GM10847 (cell line): ENCODE results near the gene AGT.

ENCODE experiments used
- POLR2A ChIP-seq: IDR thresholded peaks from 2 replicates; pipeline ENCODE4 v1.6.1; 2011; ENCODE audit not compliant: insufficient read length; ENCODE audit errors: extremely low read depth

The AGT gene

DNA sequence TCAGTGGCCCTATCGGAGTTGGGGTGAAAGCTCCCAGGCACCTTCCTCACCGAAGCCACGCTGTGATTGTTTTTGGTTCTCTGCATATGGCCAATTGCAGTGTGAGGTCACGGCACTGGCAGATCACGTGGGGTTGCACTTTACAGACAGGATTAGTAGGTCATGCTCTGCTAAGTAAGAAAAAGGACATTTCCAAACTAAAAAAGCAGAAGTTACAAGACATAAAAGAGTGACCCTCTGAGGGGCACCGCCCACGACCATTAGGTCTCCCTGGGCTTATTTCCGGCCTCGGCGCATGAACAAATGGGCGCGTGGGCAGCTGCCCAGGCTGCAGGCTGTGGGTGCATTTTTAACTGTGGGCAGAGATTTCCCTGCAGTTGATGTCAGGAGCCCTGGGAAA lies 35.2 kb upstream of the AGT start:
- TF ChIP-seq POLR2A, result no peak

DNA sequence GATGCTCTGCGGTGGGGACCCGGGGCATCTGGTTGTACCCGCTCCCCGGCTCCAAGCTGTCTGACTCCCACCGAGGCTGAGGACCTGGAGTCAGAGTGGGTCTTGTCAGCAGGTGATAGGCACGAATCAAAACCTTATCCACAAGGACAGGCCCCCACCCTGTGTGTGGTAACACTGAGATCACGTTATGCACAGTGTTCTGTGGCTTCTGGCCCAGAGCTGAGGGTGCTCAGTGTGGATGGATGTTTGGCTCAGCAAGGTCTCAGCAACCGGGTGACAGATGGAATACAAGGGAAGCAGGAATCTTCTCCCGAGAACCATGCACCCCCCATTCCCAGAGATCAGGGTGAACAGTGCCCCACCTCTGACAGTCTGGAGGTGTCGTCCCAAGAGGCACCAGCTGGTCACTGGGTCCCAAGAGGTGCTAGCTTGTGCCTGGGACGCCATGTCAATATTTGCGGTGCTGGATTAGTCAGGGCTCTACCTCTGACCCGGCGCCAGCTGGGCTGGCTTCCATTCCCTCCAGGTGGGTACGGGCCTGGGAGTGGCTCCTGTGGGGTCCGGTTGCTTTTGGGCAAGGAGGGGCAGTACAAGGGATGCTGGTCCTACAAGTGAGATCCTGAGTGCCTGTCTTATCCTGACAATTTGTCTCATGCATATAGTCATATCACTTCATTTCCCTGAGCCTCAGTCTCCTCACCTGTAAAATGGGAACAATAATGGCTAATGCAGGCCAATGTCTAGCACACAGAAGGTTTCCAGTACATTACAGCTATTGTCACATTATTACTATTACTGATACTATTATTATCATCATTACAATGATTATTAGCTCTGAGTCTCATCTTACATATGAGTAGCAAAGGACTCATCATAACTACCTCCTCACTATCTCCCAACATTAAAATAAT lies 34.2 kb upstream of the AGT start:
- TF ChIP-seq POLR2A, result no peak

DNA sequence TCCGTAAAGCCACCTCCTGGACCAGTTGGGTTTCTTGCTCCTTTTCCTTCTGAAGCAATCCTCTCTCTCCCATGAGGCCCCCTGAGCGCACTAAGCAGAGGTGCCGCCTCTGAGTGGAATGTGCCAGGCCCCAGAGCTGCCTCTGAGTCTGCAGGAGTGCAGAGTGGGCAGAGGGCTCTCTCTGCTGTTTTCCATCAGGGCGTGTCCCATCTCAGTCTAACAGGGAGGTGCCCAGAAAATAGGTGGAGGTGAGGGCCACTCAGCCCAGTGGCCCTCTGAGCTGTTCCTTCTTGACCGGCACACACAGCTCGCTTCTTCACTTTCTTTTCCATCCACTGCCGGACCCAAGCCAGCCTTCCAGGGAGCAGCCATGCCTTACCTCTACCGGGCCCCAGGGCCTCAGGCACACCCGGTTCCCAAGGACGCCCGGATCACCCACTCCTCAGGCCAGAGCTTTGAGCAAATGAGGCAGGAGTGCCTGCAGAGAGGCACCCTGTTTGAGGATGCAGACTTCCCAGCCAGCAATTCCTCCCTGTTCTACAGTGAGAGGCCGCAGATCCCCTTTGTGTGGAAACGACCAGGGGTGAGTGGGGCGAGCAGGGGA lies 33.3 kb upstream of the AGT start, which contains the start of gene CAPN9:
CAPN9 (plus strand) TSS at position 262 of the 604 bp plus-strand sequence; CDS start at position 371, 109 bp downstream.
- no peak for TF ChIP-seq POLR2A

DNA sequence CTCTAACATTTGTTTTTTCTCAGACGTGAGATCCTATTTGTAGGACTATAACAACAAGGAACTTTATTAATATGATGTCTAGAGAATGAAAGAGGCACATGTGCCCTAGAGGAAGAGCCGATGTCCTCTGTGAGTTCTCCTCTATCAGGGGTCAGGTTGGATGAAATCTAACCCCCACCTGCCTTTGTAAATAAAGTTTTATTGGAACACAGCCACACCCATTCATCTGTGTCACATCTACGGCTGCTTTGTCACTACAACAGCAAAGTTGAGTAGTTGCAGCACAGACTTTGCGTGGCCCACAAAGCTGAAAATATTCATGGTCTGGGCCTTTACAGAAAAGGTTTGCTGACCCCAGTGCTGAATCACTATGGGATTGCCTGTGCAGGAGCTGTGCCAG lies 32.7 kb upstream of the AGT start:
- no peak for TF ChIP-seq POLR2A

DNA sequence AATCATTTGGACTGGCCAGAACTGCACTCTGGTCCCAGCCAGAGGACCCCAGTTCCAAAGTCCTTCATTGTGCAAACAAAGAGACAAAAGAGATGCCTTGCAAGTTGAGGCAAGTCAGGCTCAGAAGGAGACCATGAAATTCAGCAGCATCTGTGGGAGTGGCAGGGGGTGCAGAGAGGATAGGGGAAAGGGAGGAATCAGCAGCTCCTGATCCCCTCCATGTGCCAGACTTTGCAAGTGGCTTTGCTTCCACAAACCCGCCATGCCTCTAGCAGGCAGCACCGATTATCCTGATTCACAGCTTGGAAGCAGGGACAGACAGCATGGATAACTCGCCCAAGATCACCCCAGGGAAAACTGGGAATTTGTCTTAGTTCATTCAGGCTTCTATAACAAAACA lies 31.1 kb upstream of the AGT start:
- TF ChIP-seq POLR2A, result no peak

DNA sequence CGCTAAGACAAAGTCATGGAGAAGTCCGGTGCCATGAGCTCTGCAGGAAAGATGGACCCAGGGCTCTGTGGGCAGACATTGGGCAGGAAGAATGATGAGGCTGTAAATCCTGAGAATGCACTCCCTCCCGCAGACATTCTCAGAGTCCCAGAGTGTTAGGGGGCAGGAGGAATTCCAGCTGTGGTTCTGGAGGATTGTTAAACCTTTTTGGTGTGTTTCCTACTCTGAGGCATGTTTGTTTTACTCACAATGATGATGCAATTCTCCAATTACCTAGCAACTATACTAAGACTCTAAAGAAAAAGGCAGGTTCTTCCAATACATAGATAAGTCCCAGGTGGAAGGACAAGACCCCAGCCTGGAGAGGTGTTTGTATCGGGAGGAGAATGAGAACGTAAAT lies 30.5 kb upstream of the AGT start:
- no peak for TF ChIP-seq POLR2A

DNA sequence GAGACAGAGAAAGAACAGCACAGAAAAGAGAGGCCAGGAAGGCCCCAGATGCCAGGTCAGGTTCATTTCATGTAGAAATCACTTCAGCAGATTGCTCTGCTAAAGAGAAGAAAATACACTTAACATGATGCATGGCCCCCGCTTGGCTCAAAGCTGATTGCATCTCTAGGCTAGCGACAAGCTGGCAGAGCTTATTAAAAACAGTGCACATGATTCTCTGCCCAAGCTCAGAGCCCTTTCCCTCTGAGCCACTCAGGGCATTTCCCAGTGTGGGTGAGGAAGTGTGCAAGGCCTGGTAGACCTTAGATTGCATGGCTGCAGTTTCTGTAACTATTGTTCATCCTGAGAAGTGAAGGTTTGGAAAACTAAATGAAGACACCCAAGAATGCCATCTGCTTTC lies 30.0 kb upstream of the AGT start:
- TF ChIP-seq POLR2A, result no peak

DNA sequence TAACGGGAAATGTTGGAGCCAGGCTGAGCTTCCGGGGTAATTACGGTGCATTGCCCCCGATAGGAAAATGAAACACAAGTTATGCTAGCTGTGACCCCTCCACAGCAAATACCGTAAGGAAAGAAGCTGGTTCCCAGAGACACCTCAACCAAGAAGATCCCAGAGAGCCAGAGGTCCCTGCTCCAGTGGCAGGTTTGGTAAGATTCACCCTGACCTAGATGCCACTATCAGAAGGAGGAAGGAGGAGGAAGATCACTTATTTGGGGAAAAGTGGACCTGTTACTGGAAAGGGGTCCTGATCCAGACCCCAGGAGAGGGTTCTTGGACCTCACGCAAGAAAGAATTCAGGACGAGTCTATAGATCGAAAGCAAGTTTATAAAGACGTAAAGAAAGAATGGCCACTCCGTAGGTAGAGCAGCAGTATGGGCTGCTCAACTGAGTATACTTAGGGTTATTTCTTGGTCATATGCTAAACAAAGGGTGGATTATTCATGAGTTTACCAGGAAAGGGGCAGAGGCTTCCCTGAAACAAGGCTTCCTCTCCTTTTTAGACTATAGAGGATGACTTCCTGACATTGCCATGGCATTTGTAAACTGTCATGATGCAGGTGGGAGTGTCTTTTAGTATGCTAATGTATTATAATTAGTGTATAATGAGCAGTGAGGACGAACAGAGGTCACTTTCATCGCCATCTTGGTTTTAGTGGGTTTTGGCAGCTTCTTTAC lies 25.8 kb upstream of the AGT start:
- TF ChIP-seq POLR2A, result no peak

DNA sequence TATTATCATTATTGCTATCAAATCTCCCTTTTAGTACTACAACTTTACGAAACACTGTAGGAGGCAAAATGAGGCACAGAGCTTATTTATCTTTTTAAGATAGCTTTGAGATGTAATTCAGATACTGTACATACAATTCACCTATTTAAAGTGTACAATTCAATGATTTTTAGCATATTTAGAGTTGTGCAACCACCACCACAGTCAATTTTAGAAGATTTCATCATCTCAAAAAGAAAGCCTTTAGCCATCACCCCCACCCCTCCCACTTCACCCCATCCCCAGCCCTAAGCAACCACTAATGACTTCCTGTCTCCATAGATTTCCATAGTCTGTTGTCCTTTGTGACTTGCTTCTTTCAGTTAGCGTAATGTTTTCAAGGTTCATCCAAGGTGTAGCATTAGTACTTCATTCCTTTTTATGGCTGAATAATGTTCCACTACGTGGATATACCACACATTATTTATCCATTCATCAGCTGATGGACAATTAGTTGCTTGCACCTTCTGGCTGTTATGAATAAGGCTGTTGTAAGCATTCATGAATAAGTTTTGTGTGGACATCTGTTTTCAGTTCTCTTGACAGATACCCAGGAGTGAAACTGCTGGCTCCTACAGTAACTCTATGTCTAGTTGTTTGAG lies 23.8 kb upstream of the AGT start:
- TF ChIP-seq POLR2A, result no peak

DNA sequence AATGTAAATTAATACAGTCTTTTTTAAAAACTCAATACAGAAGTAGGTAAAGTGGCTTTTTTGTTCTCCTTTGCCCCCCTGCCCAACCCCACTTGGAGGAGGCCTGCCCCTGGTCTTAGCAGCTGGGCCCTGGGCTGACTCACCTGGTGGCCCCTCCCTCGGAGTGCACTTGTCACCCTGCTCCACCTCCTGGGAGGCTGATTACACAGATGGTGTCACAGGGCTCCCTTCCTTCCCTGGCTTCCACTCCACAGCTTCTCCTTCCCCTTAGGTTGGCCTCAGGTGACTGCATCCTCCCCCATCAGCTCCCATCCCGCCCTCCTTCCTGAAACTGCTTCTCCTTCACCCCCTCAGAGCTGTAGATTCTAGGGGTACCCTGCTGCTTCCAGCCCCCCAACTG lies 21.5 kb upstream of the AGT start:
- no peak for TF ChIP-seq POLR2A

DNA sequence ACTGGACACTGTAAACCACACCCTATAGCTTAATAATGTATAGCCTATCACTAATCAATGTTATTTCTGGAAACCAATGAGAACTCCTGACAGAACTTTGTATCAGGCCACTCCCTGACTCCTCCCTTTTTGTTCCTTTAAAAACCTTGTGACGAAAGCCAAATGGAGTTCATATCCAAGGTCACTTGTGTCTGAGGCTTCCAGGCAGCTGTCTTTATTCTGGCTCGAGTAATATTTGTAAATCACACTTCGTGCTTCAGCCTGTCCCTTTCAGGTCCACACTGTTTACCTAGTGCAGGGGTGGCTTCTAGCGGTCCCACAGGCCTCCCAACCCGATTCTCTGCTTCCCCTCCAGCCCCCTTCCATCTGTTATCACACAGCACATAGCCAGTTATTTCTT lies 17.1 kb upstream of the AGT start:
- no peak for TF ChIP-seq POLR2A

DNA sequence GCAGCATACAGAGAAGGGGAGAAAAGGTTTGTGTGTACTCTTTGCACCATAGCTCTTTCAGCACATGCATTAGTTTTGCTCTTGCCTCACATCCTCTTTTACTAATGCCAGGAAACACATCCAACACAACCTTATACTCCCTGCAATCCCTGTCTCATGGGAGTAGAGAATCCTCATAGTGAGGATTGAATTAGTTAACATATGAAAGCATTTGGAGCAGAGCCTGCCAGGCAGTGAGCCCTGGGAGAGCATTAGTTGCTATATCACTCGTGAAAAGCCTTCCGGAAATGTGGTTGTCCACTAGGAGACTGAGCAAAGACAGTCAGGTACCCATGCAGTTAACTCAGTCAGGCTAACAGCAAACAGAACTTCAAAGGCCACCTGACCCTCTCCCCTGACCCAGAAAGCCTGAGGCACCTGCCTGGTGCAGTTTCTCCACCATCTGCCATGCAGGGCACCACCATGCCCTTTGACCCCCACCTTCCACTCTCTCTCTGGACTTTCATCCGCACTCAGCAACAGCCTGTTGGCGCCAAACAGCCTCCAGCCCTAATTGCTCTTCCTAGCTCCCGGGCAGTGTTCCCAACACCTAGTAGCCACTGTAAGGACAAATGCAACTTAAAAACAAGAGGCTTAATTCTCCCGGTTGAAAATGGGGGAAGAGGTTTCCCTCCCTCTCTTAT lies 14.9 kb upstream of the AGT start:
- no peak for TF ChIP-seq POLR2A

DNA sequence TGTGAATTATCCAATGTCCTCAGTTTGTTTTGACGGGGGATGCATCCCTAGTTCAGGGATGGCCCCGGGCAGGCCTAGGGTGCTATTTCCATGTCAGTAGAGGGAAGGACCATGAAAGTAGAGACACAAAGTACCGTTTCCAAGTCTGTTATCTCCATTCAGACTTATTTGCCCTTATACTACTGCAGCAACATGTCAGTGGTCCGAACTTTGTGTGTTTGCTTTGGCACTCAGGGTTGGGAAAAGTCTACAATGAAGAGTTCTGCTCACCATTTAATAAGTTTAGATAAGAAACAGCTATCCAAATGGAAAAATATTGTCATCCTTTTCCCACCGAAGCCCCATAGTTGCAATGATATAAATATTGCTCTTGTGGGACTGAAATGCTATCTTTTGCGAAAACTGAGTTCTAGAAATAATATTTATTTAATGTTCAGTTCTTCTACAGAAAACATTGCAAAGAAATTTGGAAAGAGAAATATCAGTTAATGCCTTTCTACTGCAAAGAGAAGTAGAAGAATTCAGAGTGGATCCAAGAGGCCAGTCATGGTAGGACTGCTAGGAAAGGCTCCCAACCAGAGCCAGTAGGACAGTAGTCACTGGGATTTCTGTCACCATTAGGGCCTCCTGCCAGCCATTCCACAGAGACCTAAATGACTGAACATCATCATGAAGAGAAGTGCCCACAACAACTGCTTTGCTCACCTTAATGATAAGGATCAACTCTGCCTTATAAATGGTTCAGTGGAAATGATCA lies 11.5 kb upstream of the AGT start:
- TF ChIP-seq POLR2A, result no peak

DNA sequence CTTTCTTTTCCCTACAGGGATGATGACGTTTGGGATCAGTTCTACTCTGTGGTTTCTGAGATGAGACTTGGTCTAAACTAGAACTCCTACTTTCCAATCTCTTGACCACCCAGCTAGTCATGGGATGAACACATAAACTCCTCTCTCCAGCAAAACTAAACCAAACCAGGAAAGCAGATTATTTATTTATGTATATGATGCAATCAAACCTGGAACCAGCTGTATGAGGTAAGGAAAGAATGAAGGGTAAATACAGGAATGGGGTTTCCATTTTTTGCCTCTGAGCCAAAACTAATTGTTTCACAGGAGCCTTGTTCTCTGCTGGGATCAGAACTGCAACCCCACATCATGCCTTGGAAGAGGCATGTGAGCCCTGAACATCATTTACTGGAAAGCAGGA lies 3.3 kb upstream of the AGT start:
- no peak for TF ChIP-seq POLR2A
